Glutamatergic neuron (in vitro differentiated cells): ENCODE data around the gene HOXD3. TPM values are rescaled to one million over a fixed set of nuclear protein-coding genes. Genes with fewer than 3 reads are reported as not detected.
A peak's percentile ranks its signal among the peaks of the same experiment; 100 is the strongest.

Experiments
- DNase-seq: peaks from one replicate; pipeline ENCODE4 v3.0.0; 2022
- H3K27ac Mint-ChIP-seq: one replicate; pipeline ENCODE4 v1.8.0; 2020; ENCODE audit warnings: mild to moderate bottlenecking, mixed read lengths, inconsistent platforms; ENCODE audit not compliant: unreplicated experiment
- H3K27me3 Mint-ChIP-seq: one replicate; pipeline ENCODE4 v1.8.0; 2020; ENCODE audit warnings: mild to moderate bottlenecking, moderate library complexity, mixed read lengths, inconsistent platforms; ENCODE audit not compliant: unreplicated experiment
- H3K36me3 Mint-ChIP-seq: one replicate; pipeline ENCODE4 v1.8.0; 2020; ENCODE audit warnings: mild to moderate bottlenecking, mixed read lengths, inconsistent platforms; ENCODE audit not compliant: unreplicated experiment
- H3K4me1 Mint-ChIP-seq: one replicate; pipeline ENCODE4 v1.8.0; 2020; ENCODE audit warnings: mild to moderate bottlenecking, low read depth, mixed read lengths, inconsistent platforms; ENCODE audit not compliant: unreplicated experiment
- H3K4me3 Mint-ChIP-seq: one replicate; pipeline ENCODE4 v1.8.0; 2020; ENCODE audit warnings: mild to moderate bottlenecking, mixed read lengths, inconsistent platforms; ENCODE audit not compliant: unreplicated experiment
- H3K9me3 Mint-ChIP-seq: one replicate; pipeline ENCODE4 v1.8.0; 2020; ENCODE audit warnings: mild to moderate bottlenecking, moderate library complexity, mixed read lengths, inconsistent platforms; ENCODE audit not compliant: unreplicated experiment
- CTCF ChIP-seq: fragments of 200-600 bp; sonication (generic); IDR thresholded peaks from one replicate; pipeline ENCODE4 v1.5.0; 2021; ENCODE audit not compliant: partially characterized antibody, unreplicated experiment
- total RNA-seq: library from RNA; stranded (reverse); fragmentation: NEBNext Ultra II Directional; extraction: Animal tissue kit (Norgen Biotek cat#: 25700); gene quantifications from one replicate; pipeline ENCODE4 v1.2.1, GENCODE V29; 2021; ENCODE audit not compliant: unreplicated experiment

The HOXD3 gene
- total RNA-seq, 1 donor from 2014 or later, result not detected

GRCh38 chr2:176155356-176156044 lies 1.6 kb upstream of the HOXD3 start:
- DNase-seq, result no peak

GRCh38 chr2:176156301-176156806 lies 753 bp upstream of the HOXD3 start:
- no peak for TF ChIP-seq CTCF

More at GRCh38 chr2:176155356-176156044, 1.6 kb upstream of the HOXD3 start:
- H3K27me3 Mint-ChIP-seq, result peaks cover 31% of the 10 kb centered on the region
- H3K4me3 Mint-ChIP-seq, result no peak overlapping the region
- H3K9me3 Mint-ChIP-seq, result peaks cover 8% of the 10 kb centered on the region
- no peak for TF ChIP-seq CTCF
- H3K36me3 Mint-ChIP-seq, result no peaks in the 10 kb centered on the region
- H3K27ac Mint-ChIP-seq, result no peak overlapping the region
- no peaks in the 10 kb centered on the region for H3K4me1 Mint-ChIP-seq

GRCh38 chr2:176157499-176158185 lies 535 bp downstream of the HOXD3 start:
- H3K27ac Mint-ChIP-seq, result no peak overlapping the region

More at GRCh38 chr2:176156301-176156806, 753 bp upstream of the HOXD3 start:
- peaks cover 29% of the 10 kb centered on the region for H3K27me3 Mint-ChIP-seq
- no peak for DNase-seq
- no peak overlapping the region for H3K4me3 Mint-ChIP-seq
- peaks cover 10% of the 10 kb centered on the region for H3K9me3 Mint-ChIP-seq
- H3K27ac Mint-ChIP-seq, result no peak overlapping the region
- H3K4me1 Mint-ChIP-seq, result no peaks in the 10 kb centered on the region
- no peaks in the 10 kb centered on the region for H3K36me3 Mint-ChIP-seq

GRCh38 chr2:176158186-176158591 lies 1.1 kb downstream of the HOXD3 start:
- Mint-ChIP-seq H3K27me3 (peaks cover 37% of the 10 kb centered on the region), H3K4me1 (no peaks in the 10 kb centered on the region), H3K36me3 (no peaks in the 10 kb centered on the region), H3K27ac (no peak overlapping the region), H3K9me3 (peaks cover 10% of the 10 kb centered on the region), H3K4me3 (peak overlapping the region; percentile 17)
- no peak for TF ChIP-seq CTCF
- DNase-seq, result peak; percentile 27

More at GRCh38 chr2:176157499-176158185, 535 bp downstream of the HOXD3 start:
- H3K9me3 Mint-ChIP-seq, result peaks cover 10% of the 10 kb centered on the region
- no peaks in the 10 kb centered on the region for H3K36me3 Mint-ChIP-seq
- H3K4me3 Mint-ChIP-seq, result peak overlapping the region; percentile 61
- H3K27me3 Mint-ChIP-seq, result peaks cover 34% of the 10 kb centered on the region
- peak; percentile 56 for DNase-seq
- H3K4me1 Mint-ChIP-seq, result no peaks in the 10 kb centered on the region
- TF ChIP-seq CTCF, result no peak
